ENCODE measurements around the gene TMEM232. TPM values are rescaled to one million over a fixed set of nuclear protein-coding genes. Genes with fewer than 3 reads are reported as not detected.

TMEM232 gene
- total and polyA plus RNA-seq, 2 of the 4 experiments (the other 2 are of a cell fraction), result 0.17 to 0.36 TPM

- no peak overlapping the region for H2AK9ac ChIP-seq (replicated peaks; ENCODE audit: low read depth, low read length, poor library complexity)
- no CpG with 5 or more reads among the region's 4 CpGs for WGBS, 2 experiments (ENCODE audit: extremely low coverage in 2 of 2, insufficient read length in 1 of 2)
- TF ChIP-seq MAZ (IDR thresholded peaks at IDR 0.05; ENCODE audit: borderline replicate concordance, low read depth, low read length) (no peak), FOS (IDR thresholded peaks at IDR 0.05; ENCODE audit: low read depth, low read length) (no peak), CHD1 (IDR thresholded peaks at IDR 0.05; ENCODE audit: low read depth, low read length) (no peak), CTCF (conservative IDR thresholded peaks at IDR 0.05; ENCODE audit: low read depth, low read length) (no peak), RAD21 (IDR thresholded peaks at IDR 0.05; ENCODE audit: low read length) (no peak), RCOR1 (IDR thresholded peaks at IDR 0.05; ENCODE audit: insufficient replicate concordance, low read length) (no peak), ELK1 (IDR thresholded peaks at IDR 0.05; ENCODE audit: borderline replicate concordance, low read depth, low read length) (no peak), SMC3 (IDR thresholded peaks at IDR 0.05; ENCODE audit: low read depth, low read length) (no peak), MXI1 (IDR thresholded peaks at IDR 0.05; ENCODE audit: borderline replicate concordance, low read depth, low read length) (no peak), USF2 (IDR thresholded peaks at IDR 0.05; ENCODE audit: low read depth, low read length) (no peak), MAFK (IDR thresholded peaks at IDR 0.05; ENCODE audit: low read depth, low read length) (no peak), BHLHE40 (IDR thresholded peaks at IDR 0.05; ENCODE audit: low read depth, low read length) (no peak), NFE2L2 (IDR thresholded peaks at IDR 0.05; ENCODE audit: low read depth, low read length) (no peak), CEBPB (IDR thresholded peaks at IDR 0.05; ENCODE audit: low read depth, low read length) (no peak), RFX5 (IDR thresholded peaks at IDR 0.05; ENCODE audit: low read depth, low read length) (no peak), POLR2A (IDR thresholded peaks at IDR 0.05; ENCODE audit: low read depth, low read length) (no peak)
- ATAC-seq (ENCODE audit: low read depth) (no peak), DNase-seq (no peak)
- H2AK5ac ChIP-seq (ENCODE audit: low read depth, low read length), result no peak overlapping the region
- in situ Hi-C loops (cut with MboI; ENCODE audit: low sequenced_read_pairs) (loop anchor here (25.0 kb wide), 1 partner anchor 926 kb away; the partner anchor contains the start of gene MAN2A1), dilution Hi-C loops (cut with HindIII; ENCODE audit: low sequenced_read_pairs, unreplicated experiment) (no loop called here), intact Hi-C loops (cut with micrococcal nuclease) (no loop called here)
- no peak overlapping the region for H3K4me2 ChIP-seq (ENCODE audit: low read depth, low read length)
- no peaks in the 10 kb centered on the region for H3K4me1 ChIP-seq (ENCODE audit: control insufficient read depth, insufficient read depth, low read length)
- no peak overlapping the region for H3K4ac ChIP-seq (ENCODE audit: low read depth, low read length)
- no peaks in the 10 kb centered on the region for H4K20me1 ChIP-seq (ENCODE audit: insufficient read depth, low read length)
- POLR2A ChIA-PET (ENCODE audit: unreplicated experiment), result no interaction called here
- no peak overlapping the region for H4K91ac ChIP-seq (ENCODE audit: insufficient read depth, low read depth, low read length)
- no peak overlapping the region for H3K14ac ChIP-seq (replicated peaks; ENCODE audit: low read depth, low read length)
- no peak overlapping the region for H2BK120ac ChIP-seq (ENCODE audit: low read depth, low read length)
- no peaks in the 10 kb centered on the region for H3K9me3 ChIP-seq (ENCODE audit: control insufficient read depth, insufficient read depth, low read length)
- no peaks in the 10 kb centered on the region for H3K36me3 ChIP-seq (ENCODE audit: control insufficient read depth, insufficient read depth, low read length)
- H3K23ac ChIP-seq (ENCODE audit: low read depth, low read length), result no peak overlapping the region
- H2BK5ac ChIP-seq (ENCODE audit: low read depth, low read length, poor library complexity, severe bottlenecking), result no peak overlapping the region
- H2AFZ ChIP-seq (replicated peaks; ENCODE audit: low read length, poor library complexity), result no peak overlapping the region
- H4K8ac ChIP-seq (ENCODE audit: low read depth in 2 of 2, low read length in 2 of 2), result no peak overlapping the region
- BruUV-seq (replicated peaks), result no TSS peak
- H2BK20ac ChIP-seq (ENCODE audit: low read depth, low read length), result no peak overlapping the region
- CTCF ChIA-PET, result no interaction called here
- no peak overlapping the region for H2BK15ac ChIP-seq (ENCODE audit: low read depth, low read length)
- H3K9ac ChIP-seq (ENCODE audit: low read depth, low read length), result no peak overlapping the region
- H3K56ac ChIP-seq (ENCODE audit: extremely low read depth, insufficient read depth, low read length), result no peak overlapping the region
- no peaks in the 10 kb centered on the region for H3K79me1 ChIP-seq (ENCODE audit: low read depth in 1 of 2, low read length in 2 of 2)
- H3K18ac ChIP-seq (ENCODE audit: low read depth, low read length), result no peak overlapping the region
- no peaks in the 10 kb centered on the region for H3K9me1 ChIP-seq (ENCODE audit: insufficient read depth, low read length)
- no peak overlapping the region for H3K4me3 ChIP-seq (ENCODE audit: insufficient read depth, low read depth, low read length)
- H4K5ac ChIP-seq (ENCODE audit: low read depth, low read length), result no peak overlapping the region
- no peaks in the 10 kb centered on the region for H3K27me3 ChIP-seq (ENCODE audit: control insufficient read depth, insufficient read depth, low read length)
- no peak overlapping the region for H3K27ac ChIP-seq (ENCODE audit: insufficient read depth, low read length)
Observed at GRCh38 chr5:110612794-110613247, 113.7 kb downstream of the TMEM232 start.
